ENCODE data around the gene BNIP3.
A peak's percentile ranks its signal among the peaks of the same experiment; 100 is the strongest.

The BNIP3 gene

DNA sequence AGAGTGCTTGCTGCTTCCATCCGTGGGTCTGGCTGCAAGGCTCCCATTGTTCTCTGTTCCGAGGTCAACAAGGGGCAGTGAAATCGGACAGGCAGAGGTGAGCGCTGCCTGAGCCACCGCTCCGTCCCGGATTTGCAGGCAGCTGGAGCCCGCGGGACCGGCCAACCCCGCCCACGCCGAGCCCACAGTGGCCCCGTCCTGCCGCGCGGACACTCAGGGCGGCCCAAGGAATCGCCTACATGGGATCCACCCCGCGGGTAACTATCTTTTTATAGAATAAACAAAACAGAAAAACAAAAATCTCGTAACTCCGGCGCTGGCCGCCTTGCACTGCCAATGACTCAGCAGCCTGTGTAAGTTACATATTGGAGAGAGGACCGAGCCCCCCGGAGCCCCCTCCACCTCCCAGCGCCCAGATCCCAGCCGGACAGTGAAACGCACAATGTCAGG is 1.9 kb downstream of the BNIP3 start:
- peaks cover 0 to 28% (median 14%) of the 10 kb centered on the region in 4 donors for H3K4me1 ChIP-seq
- no peak for TF ChIP-seq CTCF (IDR thresholded peaks at IDR 0.05)
- DNase-seq: peak in 1 of 2 donors; percentile 71
- no peaks in the 10 kb centered on the region for H3K9me3 ChIP-seq
- no peaks in the 10 kb centered on the region for H3K27me3 ChIP-seq
- intact Hi-C loops (cut with DNase I; ENCODE audit: low total_unique reads): no loop called here
- peak overlapping the region in 1 of 2 donors; percentile 9 for H3K27ac ChIP-seq
- H3K4me3 ChIP-seq: peak overlapping the region; percentile 17 to 31
- no peaks in the 10 kb centered on the region for H3K36me3 ChIP-seq

GRCh38 chr10:131979336-131979735 is 2.4 kb downstream of the BNIP3 start:
- H3K27me3 ChIP-seq: no peaks in the 10 kb centered on the region
- intact Hi-C loops (cut with DNase I; ENCODE audit: low total_unique reads): no loop called here
- H3K4me1 ChIP-seq: peaks cover 0 to 28% (median 14%) of the 10 kb centered on the region in 4 donors
- H3K36me3 ChIP-seq: no peaks in the 10 kb centered on the region
- no peaks in the 10 kb centered on the region for H3K9me3 ChIP-seq
- H3K27ac ChIP-seq: no peak overlapping the region
- peak in 1 of 2 donors; percentile 48 for DNase-seq
- peak overlapping the region in 1 of 2 donors; percentile 17 for H3K4me3 ChIP-seq
- TF ChIP-seq CTCF (IDR thresholded peaks at IDR 0.05): no peak

DNA sequence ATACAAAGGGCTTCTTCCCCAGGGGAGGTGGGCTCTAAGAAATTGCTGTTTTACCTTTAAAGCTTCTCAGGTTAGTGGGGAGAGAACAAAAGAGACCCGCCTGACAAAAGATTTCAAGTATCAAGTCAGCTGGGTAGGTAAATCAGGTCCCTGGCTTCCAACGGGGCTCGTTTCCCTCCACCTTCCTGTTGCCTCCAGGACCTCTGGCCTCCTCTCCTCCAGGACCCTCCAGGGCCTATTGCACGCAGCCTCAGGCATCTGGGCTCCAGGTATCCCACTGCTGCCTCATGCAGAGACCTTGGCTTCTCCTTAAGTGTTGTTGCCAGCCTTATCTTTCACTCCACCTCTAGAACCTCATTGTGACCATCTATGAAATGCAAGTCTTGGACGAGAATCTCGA is 2.9 kb downstream of the BNIP3 start:
- no peaks in the 10 kb centered on the region for H3K36me3 ChIP-seq
- intact Hi-C loops (cut with DNase I; ENCODE audit: low total_unique reads): no loop called here
- peaks cover 0 to 28% (median 14%) of the 10 kb centered on the region in 4 donors for H3K4me1 ChIP-seq
- no peak for TF ChIP-seq CTCF (IDR thresholded peaks at IDR 0.05)
- no peak overlapping the region for H3K27ac ChIP-seq
- H3K27me3 ChIP-seq: no peaks in the 10 kb centered on the region
- H3K9me3 ChIP-seq: no peaks in the 10 kb centered on the region
- DNase-seq: no peak
- no peak overlapping the region for H3K4me3 ChIP-seq

DNA sequence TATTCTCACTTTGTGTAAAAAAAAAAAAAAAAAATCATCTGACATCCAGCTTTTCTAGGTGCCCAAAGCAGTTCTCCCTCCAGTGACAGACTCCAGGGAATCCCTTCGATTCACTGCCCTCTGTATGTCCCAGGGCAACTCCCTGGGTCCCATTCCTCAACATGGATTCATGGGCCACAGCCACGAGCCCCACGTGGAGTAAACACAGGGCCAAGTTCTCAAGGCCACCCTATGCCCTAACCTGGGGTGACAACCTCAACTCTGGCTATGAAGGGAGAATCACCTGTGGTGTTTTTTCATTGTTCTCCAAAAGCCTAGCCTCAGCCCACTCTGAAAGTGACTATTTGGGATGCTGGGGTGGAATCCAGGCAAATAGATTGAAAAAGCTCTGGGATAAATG is 3.4 kb downstream of the BNIP3 start:
- Histone ChIP-seq H3K9me3 (no peaks in the 10 kb centered on the region), H3K36me3 (peaks cover 0 to 3% (median 2%) of the 10 kb centered on the region in 3 donors), H3K27me3 (no peaks in the 10 kb centered on the region), H3K27ac (no peak overlapping the region), H3K4me1 (peaks cover 0 to 28% (median 14%) of the 10 kb centered on the region in 4 donors), H3K4me3 (no peak overlapping the region)
- intact Hi-C loops (cut with DNase I; ENCODE audit: low total_unique reads): no loop called here
- TF ChIP-seq CTCF (IDR thresholded peaks at IDR 0.05): no peak
- peak in 1 of 2 donors; percentile 31 for DNase-seq

DNA sequence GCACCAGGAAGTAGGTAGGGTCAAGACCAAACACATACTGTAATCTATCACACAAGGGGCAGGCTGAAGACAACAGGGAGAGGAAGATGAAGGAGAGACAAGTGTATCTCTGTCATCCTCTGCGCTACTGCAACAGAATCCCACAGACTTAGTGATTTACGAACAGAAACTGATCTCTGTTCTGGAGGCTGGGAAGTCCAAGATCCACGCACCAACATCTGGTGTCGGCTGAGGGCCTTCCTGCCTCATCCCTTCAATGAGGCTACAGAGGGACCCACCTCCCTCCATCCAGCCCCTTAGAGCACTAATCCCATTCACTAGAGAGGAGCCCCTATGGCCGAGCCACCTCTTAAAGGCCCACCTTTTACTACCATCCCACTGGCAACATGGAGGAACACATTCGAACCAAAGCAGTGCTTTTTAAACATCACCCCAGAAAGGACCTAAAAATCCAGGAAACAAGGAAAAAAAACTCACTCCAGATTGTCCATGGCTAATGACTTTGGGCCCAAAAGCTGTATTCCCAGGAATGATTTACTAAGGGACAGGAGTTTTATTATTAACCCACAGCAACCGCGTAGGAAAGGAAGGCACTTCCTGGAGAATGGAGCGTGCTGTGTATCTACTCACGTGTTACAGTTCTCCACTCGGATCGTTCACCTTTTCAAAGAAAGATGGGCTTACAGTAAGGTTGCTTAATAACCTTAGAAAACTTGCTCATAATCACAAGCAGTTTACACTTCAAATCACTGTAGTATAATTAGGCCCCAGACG is 4.2 kb downstream of the BNIP3 start:
- peaks cover 0 to 33% (median 16%) of the 10 kb centered on the region in 4 donors for H3K4me1 ChIP-seq
- no peak overlapping the region for H3K27ac ChIP-seq
- H3K9me3 ChIP-seq: no peaks in the 10 kb centered on the region
- peaks cover 0 to 12% (median 4%) of the 10 kb centered on the region in 3 donors for H3K36me3 ChIP-seq
- intact Hi-C loops (cut with DNase I; ENCODE audit: low total_unique reads): no loop called here
- no peak overlapping the region for H3K4me3 ChIP-seq
- TF ChIP-seq CTCF (IDR thresholded peaks at IDR 0.05): no peak
- no peaks in the 10 kb centered on the region for H3K27me3 ChIP-seq
- DNase-seq: peak in 1 of 2 donors; percentile 27

Measured in tibial artery (tissue), 4 donors.